Fibroblast of gingiva (primary cell): ENCODE data around the gene MOSMO.
"Not testable (repeated sequence)": the region's sequence is repeated elsewhere in the genome, so short reads cannot be mapped to it uniquely, and the experiment has no call there.

Experiments used
- DNase-seq: peaks from one replicate; pipeline ENCODE4 v3.0.0-alpha.2; 2011; ENCODE audit warnings: low read depth

The MOSMO gene

DNA sequence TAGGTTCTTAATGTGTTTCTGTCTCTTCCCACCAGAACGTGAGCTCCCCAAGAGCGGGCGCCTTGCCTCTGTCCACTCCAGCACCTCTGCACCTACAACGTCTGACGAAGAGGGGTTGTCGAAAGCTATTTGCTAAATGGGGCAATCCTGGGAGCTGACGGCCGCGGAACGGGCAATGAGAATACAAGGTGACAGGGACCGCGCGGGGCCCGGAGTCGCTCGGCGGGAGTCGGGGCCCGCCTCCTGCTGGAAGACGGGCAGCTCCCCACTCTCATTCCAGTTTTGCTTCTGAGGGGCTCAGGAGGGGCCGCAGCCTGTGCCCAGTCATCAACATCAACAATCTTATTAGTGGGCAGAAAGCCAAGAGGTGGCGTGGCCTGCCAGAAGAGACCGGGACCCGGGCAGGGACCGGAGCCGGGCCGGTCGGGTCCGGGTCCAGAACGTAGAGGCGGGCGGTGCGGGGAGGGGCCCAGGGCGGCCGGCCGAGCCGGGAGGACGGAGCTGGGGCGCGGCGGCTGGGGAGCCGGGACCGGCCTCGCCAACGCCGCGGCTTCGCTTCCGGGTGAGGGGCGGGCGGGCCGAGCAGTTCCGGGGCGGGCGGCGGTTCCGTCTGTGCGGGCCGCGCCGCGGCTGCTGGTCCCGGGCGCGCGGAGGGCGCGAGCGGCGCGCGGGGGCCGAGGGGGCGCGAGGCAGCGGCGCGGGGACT is at the start of gene MOSMO:
TSS of gene MOSMO (plus strand) at position 603 of the 706 bp plus-strand sequence. CDS start 191 bp downstream, outside the sequence.
- DNase-seq = peak; percentile 62

DNA sequence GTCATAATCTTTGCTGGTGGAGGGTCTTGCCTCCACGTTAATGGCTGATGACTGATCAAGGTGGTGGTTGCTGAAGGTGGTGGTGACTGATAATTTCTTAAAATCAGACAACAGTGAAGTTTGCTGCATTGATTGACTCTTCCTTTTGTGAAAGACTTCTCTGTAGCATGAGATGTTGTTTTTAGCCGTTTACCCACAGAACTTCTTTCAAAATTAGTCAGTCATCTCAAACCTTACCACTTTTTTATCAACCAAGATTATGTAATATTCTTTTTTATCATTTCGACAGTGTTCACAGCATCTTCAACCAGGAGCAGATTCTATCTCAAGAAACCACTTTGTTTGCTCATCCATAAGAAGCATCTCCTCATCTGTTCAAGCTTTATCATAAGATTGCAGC is 48.9 kb upstream of the MOSMO start:
- DNase-seq = no peak

DNA sequence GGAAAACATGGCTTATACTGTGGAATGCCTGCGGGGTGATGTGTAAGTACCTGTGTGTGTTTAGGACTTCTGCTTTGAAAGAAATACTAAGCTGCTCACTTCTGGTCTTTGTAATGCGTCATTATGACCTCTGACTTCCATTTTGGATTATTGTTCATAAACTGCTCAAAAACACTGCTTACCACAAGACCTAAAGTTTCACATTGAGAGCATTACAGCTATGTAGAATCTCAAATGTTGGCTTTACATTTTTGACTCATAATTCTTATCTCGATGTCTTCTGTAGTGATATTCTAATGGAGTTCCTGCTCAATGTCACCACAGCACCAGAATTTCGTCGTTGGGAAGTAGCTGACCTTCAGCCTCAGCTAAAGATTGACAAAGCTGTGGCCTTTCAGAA is 45.4 kb upstream of the MOSMO start:
- DNase-seq = no peak

DNA sequence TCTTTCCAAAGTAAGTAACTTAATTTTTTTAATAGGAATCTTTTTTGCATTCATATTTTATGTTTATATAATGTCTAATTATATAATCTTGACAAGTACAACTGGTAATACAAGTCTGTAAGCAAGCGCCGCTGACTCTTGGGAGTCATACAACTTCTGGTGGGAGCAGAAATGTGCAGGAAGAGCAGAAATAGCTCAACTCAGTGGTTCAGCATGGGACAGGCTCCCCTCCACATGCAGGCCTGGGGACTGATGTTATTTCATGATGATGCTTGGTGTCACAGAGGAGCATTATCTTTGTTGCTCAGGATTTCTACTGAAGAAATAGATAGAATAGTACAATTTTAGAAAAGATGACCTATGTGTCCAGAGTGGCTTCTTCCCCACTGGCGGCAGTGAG is 44.0 kb upstream of the MOSMO start:
- no peak for DNase-seq

- no peak for DNase-seq
These were observed 43.6 kb upstream of the MOSMO start for GRCh38 chr16:21964353-21964752.

- no peak for DNase-seq
These were observed 36.1 kb upstream of the MOSMO start for GRCh38 chr16:21971856-21972255.

- no peak for DNase-seq
These were observed 34.0 kb upstream of the MOSMO start for GRCh38 chr16:21973945-21974344.

GRCh38 chr16:21980032-21980431 is 27.9 kb upstream of the MOSMO start:
- no peak for DNase-seq

DNA sequence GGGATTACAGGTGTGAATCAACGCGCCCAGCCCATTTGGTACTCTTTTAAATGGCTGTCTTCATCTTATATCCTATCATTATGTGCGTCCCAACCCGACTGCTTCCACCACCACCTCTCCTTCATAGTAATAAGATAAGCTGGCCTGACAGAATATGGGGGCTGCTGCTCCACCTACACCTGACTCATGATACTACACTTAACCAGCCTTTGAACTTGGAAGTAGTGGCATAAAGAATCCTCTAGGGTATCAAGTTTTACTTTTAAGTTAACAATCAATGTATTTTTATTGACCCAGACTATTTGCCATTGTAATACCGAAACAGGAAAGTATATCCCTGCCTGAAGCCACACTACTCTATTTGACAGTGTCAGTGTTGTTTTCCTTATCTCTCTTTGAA is 25.8 kb upstream of the MOSMO start:
- DNase-seq = no peak

DNA sequence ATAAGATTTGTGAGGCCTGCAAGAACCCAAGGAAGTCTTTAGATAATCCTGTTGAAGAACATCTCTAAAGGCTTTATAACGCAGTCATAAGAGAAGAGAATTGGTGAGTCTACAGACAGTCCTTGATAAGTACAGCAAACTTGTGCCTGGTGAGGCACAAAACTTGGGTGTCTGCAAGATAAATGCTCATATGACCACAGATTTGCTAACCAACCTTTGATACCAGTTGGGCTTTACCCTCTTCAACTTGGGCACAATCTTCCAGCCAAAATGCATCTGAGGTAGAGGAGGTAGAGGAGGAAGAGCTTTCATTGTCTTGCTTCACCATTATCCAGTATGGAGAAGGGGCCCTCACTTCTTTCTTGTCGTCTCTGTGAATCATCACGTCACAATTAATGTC is 23.8 kb upstream of the MOSMO start:
- DNase-seq = no peak

DNA sequence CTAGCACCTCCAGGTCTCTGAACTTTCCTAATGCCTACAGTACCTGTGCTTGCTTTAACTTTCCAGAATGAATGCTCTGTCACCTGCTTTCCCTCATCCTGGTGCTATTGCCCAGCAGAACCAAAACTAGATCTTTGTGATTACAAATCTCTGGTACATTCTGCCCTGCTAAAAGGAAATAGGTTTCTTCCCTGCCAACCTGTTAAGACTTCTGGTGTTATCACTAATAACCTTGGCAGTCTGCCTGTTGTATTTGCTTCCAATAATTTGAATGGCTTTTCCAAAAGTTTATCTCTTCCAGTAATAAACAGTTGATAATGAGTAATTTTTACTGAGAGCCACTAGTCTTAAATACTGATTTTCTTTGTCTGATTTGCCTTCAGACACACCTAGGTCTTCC is 22.4 kb upstream of the MOSMO start:
- DNase-seq = no peak

DNA sequence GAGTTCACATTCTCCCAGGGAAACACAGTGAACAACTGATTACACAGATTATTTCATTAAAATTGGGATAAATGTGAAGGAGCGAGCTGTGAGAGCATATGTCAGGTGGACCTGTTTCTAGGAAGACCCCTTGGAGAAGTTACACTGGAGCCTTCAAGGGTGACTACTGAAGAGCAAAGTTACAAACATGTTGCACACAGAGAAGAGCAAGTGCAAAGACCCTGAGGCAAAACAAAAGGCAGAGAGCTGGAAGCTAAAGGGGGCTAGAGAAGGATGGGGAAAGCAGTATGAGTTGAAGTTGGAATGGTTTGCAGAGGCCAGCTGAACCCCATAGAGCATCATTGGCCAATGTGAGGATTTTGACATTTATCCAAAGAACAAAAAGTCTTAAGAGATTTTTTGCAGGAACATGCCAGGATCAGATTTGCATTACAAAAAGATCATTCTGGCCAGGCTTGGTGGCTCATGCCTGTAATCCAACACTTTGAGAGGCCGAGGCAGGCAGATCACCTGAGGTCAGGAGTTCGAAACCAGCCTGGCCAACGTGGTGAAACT is 21.1 kb upstream of the MOSMO start:
- peak; percentile 67 for DNase-seq

DNA sequence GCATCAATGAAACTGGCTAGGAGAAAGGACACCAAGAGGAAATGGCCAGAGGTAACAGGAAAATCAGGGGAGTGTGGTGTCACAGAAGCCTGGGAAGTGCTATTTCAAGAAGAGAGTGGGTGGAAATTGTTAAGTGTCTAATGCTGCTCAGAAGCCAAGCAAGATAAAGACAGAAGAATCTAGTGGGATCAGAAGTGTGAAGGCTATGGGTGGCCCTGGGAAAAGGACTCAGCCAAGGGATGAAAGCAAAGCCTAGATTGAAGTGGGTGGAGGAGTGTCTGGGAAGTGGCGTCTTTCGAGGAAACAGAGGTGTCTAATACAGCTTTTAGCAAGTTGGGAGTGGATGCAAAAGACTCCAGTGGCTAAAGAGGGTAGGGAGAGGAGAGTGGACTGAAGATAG is 20.4 kb upstream of the MOSMO start:
- DNase-seq = no peak

DNA sequence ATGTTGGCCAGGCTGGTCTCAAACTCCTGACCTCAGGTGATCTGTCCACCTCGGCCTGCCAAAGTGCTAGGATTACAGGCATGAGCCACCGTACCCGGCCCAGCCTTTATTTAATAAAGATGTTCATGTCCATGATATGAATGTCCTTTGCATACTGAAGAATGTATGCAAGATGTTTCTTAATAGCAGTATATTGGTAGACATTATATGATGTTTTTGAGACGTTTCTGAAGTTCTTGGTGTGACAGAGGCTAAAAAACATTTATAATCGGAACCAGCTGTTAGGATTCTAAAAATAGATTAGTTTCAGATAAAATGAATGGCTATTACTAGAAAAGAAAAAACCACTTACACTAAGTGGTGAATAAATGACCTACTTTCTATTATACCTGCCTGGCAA is 18.8 kb upstream of the MOSMO start:
- DNase-seq = peak; percentile 56

DNA sequence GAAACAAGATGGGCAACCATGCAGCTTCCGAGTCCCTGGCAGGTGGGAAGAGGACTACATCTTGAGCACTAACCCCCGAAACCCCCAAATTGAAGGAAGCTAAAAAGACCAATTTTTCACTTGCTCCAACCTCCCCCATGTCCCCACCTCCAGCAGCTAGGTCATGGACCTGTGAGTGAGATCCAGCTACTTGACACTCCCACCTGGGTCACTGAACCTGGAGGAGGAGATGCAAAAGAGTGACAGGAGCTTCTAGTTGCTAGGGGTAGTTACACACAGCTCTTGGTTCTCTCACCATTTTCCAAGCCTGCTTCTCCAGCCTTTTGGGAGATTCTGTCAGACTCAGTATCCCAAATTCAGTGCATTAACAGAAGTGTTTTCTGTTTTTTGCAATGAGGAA is 18.2 kb upstream of the MOSMO start:
- DNase-seq = no peak

GRCh38 chr16:21990381-21990944 is 17.4 kb upstream of the MOSMO start:
- no peak for DNase-seq

GRCh38 chr16:21991621-21992020 is 16.3 kb upstream of the MOSMO start:
- no peak for DNase-seq

DNA sequence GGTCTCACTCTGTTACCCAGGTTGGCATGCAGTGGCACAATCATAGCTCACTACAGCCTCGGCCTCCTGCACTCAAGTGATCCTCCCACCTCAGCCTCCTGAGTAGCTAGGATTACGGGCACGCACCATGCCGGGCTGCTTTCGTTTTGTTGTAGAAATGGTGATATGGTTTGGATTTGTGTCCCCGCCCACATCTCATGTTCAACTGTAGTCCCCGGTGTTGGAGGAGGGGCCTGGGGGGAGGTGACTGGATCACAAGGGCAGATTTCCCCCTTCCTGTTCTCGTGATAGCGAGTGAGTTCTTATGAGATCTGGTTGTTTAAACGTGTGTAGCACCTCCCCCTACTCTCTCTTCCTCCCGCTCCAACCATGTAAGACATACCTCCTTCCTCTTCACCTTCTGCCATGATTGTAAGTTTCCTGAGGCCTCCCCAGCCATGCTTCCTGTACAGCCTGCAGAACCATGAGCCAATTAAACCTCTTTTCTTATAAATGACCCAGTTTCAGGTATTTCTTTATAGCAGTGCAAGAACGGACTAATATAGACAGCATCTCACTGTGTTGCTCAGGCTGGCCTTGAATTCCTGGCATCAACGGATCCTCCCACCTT is 12.9 kb upstream of the MOSMO start:
- no peak for DNase-seq

GRCh38 chr16:21996923-21997696 is 10.8 kb upstream of the MOSMO start:
- no peak for DNase-seq

DNA sequence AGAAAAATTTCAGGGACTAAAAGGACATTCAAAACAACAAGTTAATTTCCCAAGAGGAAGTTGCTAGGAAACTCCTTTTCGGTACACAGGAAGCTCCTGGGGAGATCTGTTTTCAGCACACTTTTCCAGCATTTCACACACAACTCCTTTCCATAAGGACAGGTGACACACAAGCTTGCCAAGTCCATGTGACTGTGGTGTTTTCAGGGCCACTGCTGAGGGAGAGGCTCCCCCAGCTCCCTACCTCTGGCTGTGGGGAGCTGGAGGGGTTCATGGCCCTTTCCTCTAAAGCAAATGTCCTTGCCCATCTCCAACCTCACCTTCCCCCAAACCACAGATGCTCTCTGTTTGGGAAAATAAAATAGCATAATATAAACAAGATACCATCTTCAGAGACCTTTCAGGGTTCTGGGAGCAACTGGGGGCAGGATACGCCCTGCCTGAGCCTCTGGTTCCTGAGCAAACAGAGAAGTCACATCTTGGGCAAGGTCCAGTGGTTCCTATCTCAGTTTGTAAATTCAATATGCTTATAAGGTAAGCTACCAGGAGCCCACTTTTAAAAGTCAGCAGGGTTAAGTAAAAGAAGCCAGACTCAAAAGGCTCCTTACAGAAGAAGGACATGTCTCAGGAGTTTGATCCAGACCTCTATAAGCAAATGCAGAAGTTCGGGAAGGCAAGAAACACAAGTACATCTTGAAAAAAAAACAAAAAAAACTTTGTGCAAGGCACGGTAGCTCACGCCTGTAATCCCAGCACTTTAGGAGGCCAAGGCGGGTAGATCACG is 10.0 kb upstream of the MOSMO start:
- DNase-seq = no peak

- peak; percentile 27 for DNase-seq
These were observed 6.3 kb upstream of the MOSMO start for GRCh38 chr16:22001591-22001990.

DNA sequence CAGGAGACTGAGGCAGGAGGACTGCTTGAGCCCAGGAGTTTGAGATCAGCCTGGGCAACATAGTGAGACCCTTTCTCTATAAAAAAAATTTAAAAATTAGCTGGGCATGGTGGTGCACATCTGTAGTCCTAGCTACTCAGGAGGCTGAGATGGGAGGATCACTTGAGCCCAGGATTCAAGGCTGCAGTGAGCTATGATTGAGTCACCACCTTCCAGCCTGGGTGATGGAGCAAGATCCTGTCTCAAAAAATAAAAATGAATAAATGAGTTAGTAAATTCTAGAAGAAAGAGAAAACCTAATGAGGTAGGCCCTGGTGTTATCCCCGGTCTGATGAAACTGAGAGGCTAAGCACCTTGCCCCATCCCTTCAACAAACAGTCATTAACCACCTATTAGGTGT is 5.9 kb upstream of the MOSMO start:
- not testable (repeated sequence) for DNase-seq
